Measurements from ENCODE around the gene SYNPO2. TPM values are rescaled to one million over a fixed set of nuclear protein-coding genes. Genes with fewer than 3 reads are reported as not detected.

The SYNPO2 gene
- total and polyA plus RNA-seq, 2 of the 13 experiments (the other 11 are each of a cell fraction or from before 2014, with no cell fraction given) = not detected

- Histone ChIP-seq H4K20me1 (ENCODE audit: insufficient read depth, low read length) (no peaks in the 10 kb centered on the region), H3K4me2 (ENCODE audit: low read depth, low read length) (no peak overlapping the region), H3K79me2 (ENCODE audit: insufficient read depth, low read length) (no peaks in the 10 kb centered on the region), H3K9ac (ENCODE audit: insufficient read depth, low read depth, low read length) (no peak overlapping the region), H2AFZ (ENCODE audit: low read length) (no peak overlapping the region), H3K36me3 (replicated peaks in 1 of 2; ENCODE audit: control insufficient read depth in 1 of 2, insufficient read depth in 2 of 2, low read length in 2 of 2) (no peaks in the 10 kb centered on the region), H3K9me3 (ENCODE audit: low read length) (no peaks in the 10 kb centered on the region), H3K27ac (ENCODE audit: extremely low read length, insufficient read depth, low read length) (no peak overlapping the region), H3K27me3 (ENCODE audit: control insufficient read depth in 1 of 2, insufficient read depth in 2 of 2, low read length in 2 of 2) (no peaks in the 10 kb centered on the region), H3K4me3 (replicated peaks in 1 of 3; ENCODE audit: insufficient read depth in 1 of 3, low read depth in 2 of 3, low read length in 3 of 3) (no peak overlapping the region), H3K4me1 (ENCODE audit: insufficient read depth, low read length) (peaks cover 13% of the 10 kb centered on the region)
- ChIA-PET CTCF (ENCODE audit: low intra/inter-chr PET ratio, low total read pairs) (no interaction called here), POLR2A (no interaction called here)
- DNase-seq (ENCODE audit: low spot score) (no peak), FAIRE-seq (no peak), ATAC-seq (no peak)
- BruUV-seq (replicated peaks) = no TSS peak
- intact Hi-C loops (cut with micrococcal nuclease; ENCODE audit: unreplicated experiment) (no loop called here), in situ Hi-C loops (cut with HindIII; ENCODE audit: extremely low pct_ligation_motif_present, low pct_unique_long_range_greater_than_20kb) (no loop called here)
- WGBS (ENCODE audit: low lambda C conversion rate) = 21% methylated on average over 2 of the region's 2 CpGs
- no peak for TF ChIP-seq THAP9 (CRISPR knock-in tag; IDR thresholded peaks at IDR 0.05; ENCODE audit: borderline replicate concordance)
- no peak for TF ChIP-seq ZNF446 (CRISPR knock-in tag; IDR thresholded peaks at IDR 0.05)
- no peak for TF ChIP-seq ZNF17 (CRISPR knock-in tag; IDR thresholded peaks at IDR 0.05)
- TF ChIP-seq ZNF484 (CRISPR knock-in tag; IDR thresholded peaks at IDR 0.05; ENCODE audit: borderline replicate concordance, low read depth) = no peak
- TF ChIP-seq ATF6 (CRISPR knock-in tag; conservative IDR thresholded peaks at IDR 0.05) = no peak
- TF ChIP-seq GLMP (CRISPR knock-in tag; IDR thresholded peaks at IDR 0.05; ENCODE audit: borderline replicate concordance) = no peak
- TF ChIP-seq MAFG (CRISPR knock-in tag; IDR thresholded peaks at IDR 0.05) = no peak
- no peak for TF ChIP-seq PAXIP1 (CRISPR knock-in tag; conservative IDR thresholded peaks at IDR 0.05)
- no peak for TF ChIP-seq ZNF652 (CRISPR knock-in tag; IDR thresholded peaks at IDR 0.05; ENCODE audit: borderline replicate concordance, low read depth)
- no peak for TF ChIP-seq HNRNPK (IDR thresholded peaks at IDR 0.05; ENCODE audit: low read depth, low read length, poor library complexity, severe bottlenecking)
- no peak for TF ChIP-seq ZKSCAN1 (IDR thresholded peaks at IDR 0.05; ENCODE audit: low read length)
- TF ChIP-seq REPIN1 (CRISPR knock-in tag; IDR thresholded peaks at IDR 0.05; ENCODE audit: borderline replicate concordance, low read depth) = no peak
- no peak for TF ChIP-seq SKIL (CRISPR knock-in tag; IDR thresholded peaks at IDR 0.05; ENCODE audit: borderline replicate concordance)
Observed at GRCh38 chr4:118972167-118972566, 83.5 kb downstream of the SYNPO2 start.

Measured in HepG2 (cell line).